HepG2 (cell line): ENCODE measurements around the gene TFEB.

Source experiments
- CEBPZ ChIP-seq: IDR thresholded peaks from 2 replicates; pipeline ENCODE4 v1.6.1; 2012; ENCODE audit warnings: low read length, improper control_type of control experiment
- CTCF ChIP-seq: sonication (generic); formaldehyde crosslinking; IDR thresholded peaks from 2 replicates; pipeline ENCODE4 v1.5.0; 2020; ENCODE audit warnings: mild to moderate bottlenecking, missing genetic modification reagents, moderate library complexity
- ELK4 ChIP-seq: sonication (generic); formaldehyde crosslinking; IDR thresholded peaks from 2 replicates; pipeline ENCODE4 v1.9.0; 2021; ENCODE audit warnings: missing genetic modification reagents, borderline replicate concordance
- FOXP1 ChIP-seq, 2 experiments: fragments of 450-650 bp in 1 of 2; IDR thresholded peaks; 2 replicates each; pipeline ENCODE4 v1.6.1; 2017 to 2018; ENCODE audit warnings: antibody characterized with exemption in 1 of 2
- MAX ChIP-seq: IDR thresholded peaks from 2 replicates; pipeline ENCODE4 v1.6.1; 2012; ENCODE audit warnings: inconsistent platforms
- MAZ ChIP-seq, 2 experiments: sonication (generic) in 1 of 2; formaldehyde crosslinking in 1 of 2; IDR thresholded peaks; 2 replicates each; pipeline versions ENCODE4 v1.5.0 to v1.6.1; 2012 to 2020; ENCODE audit warnings: low read depth in 2 of 2, mild to moderate bottlenecking in 2 of 2, borderline replicate concordance in 1 of 2, improper control_type of control experiment in 1 of 2, low read length in 1 of 2, missing genetic modification reagents in 1 of 2, moderate library complexity in 1 of 2
- MTA3 ChIP-seq: sonication (generic); formaldehyde crosslinking; IDR thresholded peaks from 2 replicates; pipeline ENCODE4 v1.4.0; 2020; ENCODE audit warnings: missing genetic modification reagents
- MYC ChIP-seq: sonication (generic); formaldehyde crosslinking; IDR thresholded peaks from 2 replicates; pipeline ENCODE4 v1.9.0; 2021; ENCODE audit warnings: missing genetic modification reagents, borderline replicate concordance
- MZF1 ChIP-seq: sonication (generic); formaldehyde crosslinking; IDR thresholded peaks from 2 replicates; pipeline ENCODE4 v1.8.1; 2023; ENCODE audit warnings: mild to moderate bottlenecking, missing genetic modification reagents, borderline replicate concordance
- SALL2 ChIP-seq: sonication (generic); formaldehyde crosslinking; IDR thresholded peaks from 2 replicates; pipeline ENCODE4 v1.8.1; 2023; ENCODE audit warnings: mild to moderate bottlenecking, missing genetic modification reagents, inconsistent platforms
- SP4 ChIP-seq: sonication (generic); formaldehyde crosslinking; IDR thresholded peaks from 2 replicates; pipeline ENCODE4 v1.8.1; 2023; ENCODE audit warnings: mild to moderate bottlenecking, missing genetic modification reagents
- ZFP36 ChIP-seq: fragments of 150-350 bp; IDR thresholded peaks from 2 replicates; pipeline ENCODE4 v1.6.1; 2018; ENCODE audit warnings: borderline replicate concordance, low read length, low read depth; ENCODE audit not compliant: partially characterized antibody
- ZHX1 ChIP-seq: sonication (generic); formaldehyde crosslinking; IDR thresholded peaks from 2 replicates; pipeline ENCODE4 v1.8.1; 2022; ENCODE audit warnings: low read depth, mild to moderate bottlenecking, missing genetic modification reagents
- ZNF121 ChIP-seq: sonication (generic); formaldehyde crosslinking; IDR thresholded peaks from 2 replicates; pipeline ENCODE4 v1.5.0; 2020; ENCODE audit warnings: mild to moderate bottlenecking, missing genetic modification reagents

- TF ChIP-seq MAZ (IDR thresholded peaks at IDR 0.05; ENCODE audit: borderline replicate concordance, low read depth, low read length) (no peak), MAZ (CRISPR knock-in tag; IDR thresholded peaks at IDR 0.05; ENCODE audit: low read depth) (no peak), ZFP36 (no peak), SP4 (no peak), CEBPZ (no peak), ZHX1 (no peak), MAX (no peak), ELK4 (no peak), MYC (CRISPR knock-in tag) (no peak), FOXP1 (IDR thresholded peaks at IDR 0.05) (no peak), FOXP1 (CRISPR knock-in tag; IDR thresholded peaks at IDR 0.05) (no peak), SALL2 (no peak), CTCF (no peak), ZNF121 (CRISPR knock-in tag) (no peak), MTA3 (CRISPR knock-in tag) (no peak), MZF1 (no peak)
Observed at GRCh38 chr6:41654698-41655151, 80.7 kb downstream of the TFEB start.
